ENCODE measurements around the gene TXNDC2.
"Not testable (repeated sequence)": the region's sequence is repeated elsewhere in the genome, so short reads cannot be mapped to it uniquely, and the experiment has no call there.

TXNDC2 gene

GRCh38 chr18:9884532-9885140 is 1.1 kb upstream of the TXNDC2 start:
- H3K4me3 ChIP-seq (ENCODE audit: low read depth, low read length): no peak overlapping the region
- TF ChIP-seq, protein P1, sequence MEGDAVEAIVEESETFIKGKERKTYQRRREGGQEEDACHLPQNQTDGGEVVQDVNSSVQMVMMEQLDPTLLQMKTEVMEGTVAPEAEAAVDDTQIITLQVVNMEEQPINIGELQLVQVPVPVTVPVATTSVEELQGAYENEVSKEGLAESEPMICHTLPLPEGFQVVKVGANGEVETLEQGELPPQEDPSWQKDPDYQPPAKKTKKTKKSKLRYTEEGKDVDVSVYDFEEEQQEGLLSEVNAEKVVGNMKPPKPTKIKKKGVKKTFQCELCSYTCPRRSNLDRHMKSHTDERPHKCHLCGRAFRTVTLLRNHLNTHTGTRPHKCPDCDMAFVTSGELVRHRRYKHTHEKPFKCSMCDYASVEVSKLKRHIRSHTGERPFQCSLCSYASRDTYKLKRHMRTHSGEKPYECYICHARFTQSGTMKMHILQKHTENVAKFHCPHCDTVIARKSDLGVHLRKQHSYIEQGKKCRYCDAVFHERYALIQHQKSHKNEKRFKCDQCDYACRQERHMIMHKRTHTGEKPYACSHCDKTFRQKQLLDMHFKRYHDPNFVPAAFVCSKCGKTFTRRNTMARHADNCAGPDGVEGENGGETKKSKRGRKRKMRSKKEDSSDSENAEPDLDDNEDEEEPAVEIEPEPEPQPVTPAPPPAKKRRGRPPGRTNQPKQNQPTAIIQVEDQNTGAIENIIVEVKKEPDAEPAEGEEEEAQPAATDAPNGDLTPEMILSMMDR (IDR thresholded peaks at IDR 0.05; ENCODE audit: borderline replicate concordance, insufficient read depth, low read depth, low read length): no peak

- H3K4me3 ChIP-seq (ENCODE audit: low read depth, low read length): no peak overlapping the region
- TF ChIP-seq, protein P1 (IDR thresholded peaks at IDR 0.05; ENCODE audit: borderline replicate concordance, insufficient read depth, low read depth, low read length): no peak
Measured at GRCh38 chr18:9886005-9886348, 204 bp downstream of the TXNDC2 start.

DNA sequence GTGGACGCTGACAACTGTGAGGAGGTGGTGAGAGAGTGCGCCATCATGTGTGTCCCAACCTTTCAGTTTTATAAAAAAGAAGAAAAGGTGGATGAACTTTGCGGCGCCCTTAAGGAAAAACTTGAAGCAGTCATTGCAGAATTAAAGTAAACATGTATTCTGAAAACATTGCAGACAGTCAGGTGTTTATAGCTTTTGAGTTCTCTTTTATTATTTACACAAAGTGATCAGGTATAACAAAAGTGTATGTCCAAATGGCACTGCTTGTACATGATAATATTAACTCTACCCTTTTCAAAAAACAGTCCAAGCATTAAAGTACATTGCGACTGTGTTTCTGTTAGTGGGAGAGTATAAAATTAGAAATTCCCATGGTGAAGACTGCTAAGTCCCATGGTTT is 2.2 kb downstream of the TXNDC2 start:
- TF ChIP-seq, protein P1 (IDR thresholded peaks at IDR 0.05; ENCODE audit: borderline replicate concordance, insufficient read depth, low read depth, low read length): no peak
- no peak overlapping the region for H3K4me3 ChIP-seq (ENCODE audit: low read depth, low read length)

GRCh38 chr18:9890196-9890595 is 4.4 kb downstream of the TXNDC2 start:
- TF ChIP-seq, protein P1 (IDR thresholded peaks at IDR 0.05; ENCODE audit: borderline replicate concordance, insufficient read depth, low read depth, low read length): no peak
- no peak overlapping the region for H3K4me3 ChIP-seq (ENCODE audit: low read depth, low read length)

DNA sequence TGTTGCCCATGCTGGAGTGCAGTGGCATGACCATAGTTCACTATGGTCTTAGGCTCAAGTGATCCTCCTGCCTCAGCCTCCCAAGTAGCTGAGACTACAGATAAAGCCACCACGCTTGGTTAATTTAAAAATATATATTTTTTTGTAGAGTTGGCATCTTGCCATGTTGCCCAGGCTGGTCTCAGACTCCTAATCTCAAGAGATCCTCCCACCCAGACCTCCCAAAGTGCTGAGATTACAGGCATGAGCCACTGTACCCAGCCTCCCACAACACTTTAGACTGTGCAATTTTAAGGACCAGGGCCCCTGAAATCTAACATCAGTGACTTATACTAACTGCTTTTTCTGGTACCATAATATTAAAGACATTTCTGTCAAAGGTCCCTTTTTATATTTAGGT is 5.2 kb downstream of the TXNDC2 start:
- TF ChIP-seq, protein P1 (IDR thresholded peaks at IDR 0.05; ENCODE audit: borderline replicate concordance, insufficient read depth, low read depth, low read length): no peak
- no peak overlapping the region for H3K4me3 ChIP-seq (ENCODE audit: low read depth, low read length)

- H3K4me3 ChIP-seq (ENCODE audit: low read depth, low read length): not testable (repeated sequence)
Measured at GRCh38 chr18:9891515-9891914, 5.7 kb downstream of the TXNDC2 start.

DNA sequence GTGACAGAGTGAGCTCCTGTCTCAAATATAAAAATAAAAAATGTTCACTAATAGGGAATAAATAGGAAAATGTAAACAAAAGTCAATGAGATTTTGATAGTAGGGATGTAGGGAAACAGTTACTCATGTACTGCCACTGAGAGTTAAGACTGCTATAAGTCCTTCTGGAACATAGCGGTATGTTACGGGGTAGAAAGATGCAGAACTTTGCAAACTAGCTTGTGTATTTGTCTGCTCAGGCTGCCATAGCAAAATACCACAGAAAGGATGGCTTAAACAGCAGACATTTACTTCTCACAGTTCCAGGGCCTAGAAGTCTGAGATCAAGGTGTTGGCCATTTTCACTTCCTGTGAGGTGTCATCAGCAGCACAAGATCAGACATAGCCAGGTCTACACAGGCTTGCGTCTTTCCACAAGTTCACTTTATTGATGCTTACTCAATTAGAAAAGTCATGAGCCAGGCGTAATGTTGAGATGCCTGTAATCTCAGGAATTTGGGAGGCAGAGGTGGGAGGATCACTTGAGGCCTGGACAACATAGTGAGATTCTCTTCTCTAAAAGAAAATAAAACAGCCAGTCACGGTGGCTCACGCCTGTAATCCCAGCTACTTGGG is 8.8 kb downstream of the TXNDC2 start:
- H3K4me3 ChIP-seq (ENCODE audit: low read depth, low read length): no peak overlapping the region
- TF ChIP-seq, protein P1 (IDR thresholded peaks at IDR 0.05; ENCODE audit: borderline replicate concordance, insufficient read depth, low read depth, low read length): no peak
